Type B pancreatic cell (in vitro differentiated cells): ENCODE data around the gene COL4A1. TPM values are rescaled to one million over a fixed set of nuclear protein-coding genes. Genes with fewer than 3 reads are reported as not detected.

Experiments
- DNase-seq: peaks from one replicate; pipeline ENCODE4 v3.0.0; 2021; ENCODE audit warnings: mixed read lengths; ENCODE audit not compliant: unreplicated experiment; ENCODE audit errors: extremely low spot score
- H3K27ac Mint-ChIP-seq: 2 replicates; pipeline ENCODE4 v1.8.0; 2021; ENCODE audit warnings: mild to moderate bottlenecking, mixed read lengths
- H3K27me3 Mint-ChIP-seq: 2 replicates; pipeline ENCODE4 v1.8.0; 2021; ENCODE audit warnings: mixed read lengths
- H3K36me3 Mint-ChIP-seq: 2 replicates; pipeline ENCODE4 v1.8.0; 2021; ENCODE audit warnings: mixed read lengths
- H3K4me1 Mint-ChIP-seq: one replicate; pipeline ENCODE4 v1.8.0; 2021; ENCODE audit warnings: mixed read lengths; ENCODE audit not compliant: unreplicated experiment
- H3K4me3 Mint-ChIP-seq: 2 replicates; pipeline ENCODE4 v1.8.0; 2021; ENCODE audit warnings: mild to moderate bottlenecking, mixed read lengths
- H3K9me3 Mint-ChIP-seq: 2 replicates; pipeline ENCODE4 v1.8.0; 2021; ENCODE audit warnings: mixed read lengths
- total RNA-seq: library from RNA; stranded (reverse); gene quantifications from 2 replicates; pipeline ENCODE4 v1.2.1, GENCODE V29; 2021; ENCODE audit warnings: low replicate concordance
- TF ChIP-seq, protein P1 (sequence below): fragments of 200-600 bp; sonication (generic); conservative IDR thresholded peaks from 2 replicates; pipeline ENCODE4 v1.5.0; 2021; ENCODE audit warnings: antibody characterized with exemption, mild to moderate bottlenecking

COL4A1 gene
- total RNA-seq, 1 donor from 2014 or later, result 83.6 TPM

GRCh38 chr13:110336681-110337080 lies 29.7 kb upstream of the COL4A1 start:
- H3K4me3 Mint-ChIP-seq, result no peak overlapping the region
- no peak overlapping the region for H3K27ac Mint-ChIP-seq
- TF ChIP-seq, protein P1, sequence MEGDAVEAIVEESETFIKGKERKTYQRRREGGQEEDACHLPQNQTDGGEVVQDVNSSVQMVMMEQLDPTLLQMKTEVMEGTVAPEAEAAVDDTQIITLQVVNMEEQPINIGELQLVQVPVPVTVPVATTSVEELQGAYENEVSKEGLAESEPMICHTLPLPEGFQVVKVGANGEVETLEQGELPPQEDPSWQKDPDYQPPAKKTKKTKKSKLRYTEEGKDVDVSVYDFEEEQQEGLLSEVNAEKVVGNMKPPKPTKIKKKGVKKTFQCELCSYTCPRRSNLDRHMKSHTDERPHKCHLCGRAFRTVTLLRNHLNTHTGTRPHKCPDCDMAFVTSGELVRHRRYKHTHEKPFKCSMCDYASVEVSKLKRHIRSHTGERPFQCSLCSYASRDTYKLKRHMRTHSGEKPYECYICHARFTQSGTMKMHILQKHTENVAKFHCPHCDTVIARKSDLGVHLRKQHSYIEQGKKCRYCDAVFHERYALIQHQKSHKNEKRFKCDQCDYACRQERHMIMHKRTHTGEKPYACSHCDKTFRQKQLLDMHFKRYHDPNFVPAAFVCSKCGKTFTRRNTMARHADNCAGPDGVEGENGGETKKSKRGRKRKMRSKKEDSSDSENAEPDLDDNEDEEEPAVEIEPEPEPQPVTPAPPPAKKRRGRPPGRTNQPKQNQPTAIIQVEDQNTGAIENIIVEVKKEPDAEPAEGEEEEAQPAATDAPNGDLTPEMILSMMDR, result no peak
- peaks cover 17% of the 10 kb centered on the region for H3K4me1 Mint-ChIP-seq
- peaks cover 8% of the 10 kb centered on the region for H3K9me3 Mint-ChIP-seq
- H3K27me3 Mint-ChIP-seq, result no peaks in the 10 kb centered on the region
- peaks cover 32% of the 10 kb centered on the region for H3K36me3 Mint-ChIP-seq
- DNase-seq, result no peak

DNA sequence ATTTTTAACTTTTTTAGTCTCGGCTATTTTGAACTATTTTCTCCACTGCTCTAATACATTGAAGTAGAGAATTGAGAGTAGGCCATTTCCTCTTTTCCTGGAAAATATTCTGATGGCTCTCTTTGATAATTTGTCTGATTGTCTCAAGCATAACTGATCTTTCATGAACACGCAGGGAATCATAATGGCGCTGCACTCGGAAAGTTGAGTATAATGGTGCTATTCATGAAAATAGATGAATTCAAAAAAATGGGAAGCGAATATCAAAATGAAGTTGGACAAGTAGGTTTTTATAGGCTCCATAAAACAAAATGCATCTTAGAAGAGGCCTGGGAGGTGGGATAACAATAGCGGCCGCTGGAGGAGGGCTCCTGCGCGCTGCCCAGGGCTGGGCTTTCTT lies 29.2 kb upstream of the COL4A1 start:
- Mint-ChIP-seq H3K4me3 (no peak overlapping the region), H3K27ac (no peak overlapping the region), H3K27me3 (no peaks in the 10 kb centered on the region), H3K9me3 (peaks cover 5% of the 10 kb centered on the region), H3K4me1 (peaks cover 12% of the 10 kb centered on the region), H3K36me3 (peaks cover 34% of the 10 kb centered on the region)
- TF ChIP-seq, protein P1, result no peak
- no peak for DNase-seq

- H3K27me3 Mint-ChIP-seq, result no peaks in the 10 kb centered on the region
- TF ChIP-seq, protein P1, result no peak
- no peak overlapping the region for H3K27ac Mint-ChIP-seq
- H3K36me3 Mint-ChIP-seq, result peaks cover 35% of the 10 kb centered on the region
- H3K4me1 Mint-ChIP-seq, result peaks cover 12% of the 10 kb centered on the region
- H3K4me3 Mint-ChIP-seq, result no peak overlapping the region
- peaks cover 5% of the 10 kb centered on the region for H3K9me3 Mint-ChIP-seq
- DNase-seq, result no peak
Observed at GRCh38 chr13:110334841-110335490, 28.0 kb upstream of the COL4A1 start.

GRCh38 chr13:110334256-110334655 lies 27.3 kb upstream of the COL4A1 start:
- DNase-seq, result no peak
- H3K4me1 Mint-ChIP-seq, result peaks cover 12% of the 10 kb centered on the region
- H3K36me3 Mint-ChIP-seq, result peaks cover 37% of the 10 kb centered on the region
- H3K9me3 Mint-ChIP-seq, result peaks cover 5% of the 10 kb centered on the region
- no peak overlapping the region for H3K27ac Mint-ChIP-seq
- TF ChIP-seq, protein P1, result no peak
- H3K27me3 Mint-ChIP-seq, result no peaks in the 10 kb centered on the region
- H3K4me3 Mint-ChIP-seq, result no peak overlapping the region

- TF ChIP-seq, protein P1, result no peak
- Mint-ChIP-seq H3K36me3 (peaks cover 41% of the 10 kb centered on the region), H3K9me3 (peaks cover 5% of the 10 kb centered on the region), H3K4me3 (no peak overlapping the region), H3K4me1 (peaks cover 8% of the 10 kb centered on the region), H3K27ac (no peak overlapping the region), H3K27me3 (no peaks in the 10 kb centered on the region)
- no peak for DNase-seq
Observed at GRCh38 chr13:110333837-110334236, 26.9 kb upstream of the COL4A1 start.
